ENCODE results near the gene RTRAF. TPM values are rescaled to one million over a fixed set of nuclear protein-coding genes. Genes with fewer than 3 reads are reported as not detected.

Gene RTRAF
- total and polyA plus RNA-seq, 5 donors from 2014 or later, result 134 to 241 (median 224) TPM

DNA sequence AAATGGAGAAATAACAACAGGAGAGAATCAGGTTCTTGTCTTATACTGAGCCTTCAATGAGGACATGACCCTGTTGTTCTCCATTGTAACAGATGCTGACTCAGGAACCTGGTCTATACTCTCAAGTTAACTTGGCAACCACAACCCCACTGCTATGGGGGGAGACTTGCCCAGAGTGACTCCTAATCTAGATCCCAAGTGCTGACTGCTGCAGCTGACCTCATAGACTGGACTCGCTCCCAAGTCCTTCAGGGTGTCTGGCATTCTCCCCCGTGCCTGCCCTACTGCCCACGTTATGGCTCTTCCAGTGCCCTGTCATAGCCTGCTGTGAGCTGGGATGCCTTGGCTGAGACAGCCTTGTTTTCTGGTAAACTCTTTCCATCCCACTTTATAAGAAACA is 42.4 kb downstream of the RTRAF start:
- Mint-ChIP-seq H3K4me3 (no peak overlapping the region), H3K27me3 (peaks cover 32% of the 10 kb centered on the region), H3K9me3 (peaks cover 0 to 5% (median 2%) of the 10 kb centered on the region in 7 donors)

DNA sequence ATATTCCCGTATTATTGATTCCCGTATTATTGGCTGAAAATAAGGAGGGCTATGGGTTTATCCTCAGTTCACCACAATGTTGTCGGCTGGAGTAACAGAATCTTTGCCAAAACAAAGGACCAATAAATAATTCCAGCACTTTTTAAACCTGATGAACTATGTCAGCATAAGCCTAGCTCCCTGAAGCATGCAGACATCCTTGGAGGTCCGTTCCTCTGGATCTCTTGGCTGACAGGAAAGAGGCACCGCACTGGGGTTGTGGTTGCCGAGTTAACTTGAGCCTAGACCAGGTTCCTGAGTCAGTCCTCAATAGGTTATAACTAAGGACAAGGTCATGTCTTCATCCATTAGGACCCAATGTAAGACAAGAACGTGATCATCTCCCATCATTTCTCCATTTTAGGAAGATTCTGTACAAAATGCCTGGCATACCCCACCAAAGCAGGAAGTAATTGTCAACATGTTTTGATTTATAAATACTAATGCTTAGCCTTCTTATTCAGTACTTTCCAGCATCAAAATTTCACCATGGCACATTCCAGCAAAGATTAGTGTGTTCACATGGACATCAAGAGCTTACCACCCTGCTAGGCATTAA is 43.0 kb downstream of the RTRAF start:
- H3K4me1 Mint-ChIP-seq, result no peaks in the 10 kb centered on the region
- Histone ChIP-seq H3K9me3 (ENCODE audit: control insufficient read depth in 2 of 2, low read length in 2 of 2) (peaks cover 0 to 3% of the 10 kb centered on the region in 2 experiments), H3K4me3 (ENCODE audit: low read depth, low read length) (no peak overlapping the region), H3K4me1 (ENCODE audit: control insufficient read depth, insufficient read depth, low read length, poor library complexity, severe bottlenecking) (no peaks in the 10 kb centered on the region), H3K27me3 (ENCODE audit: control insufficient read depth, insufficient read depth, low read length) (peaks cover 5% of the 10 kb centered on the region), H3K27ac (ENCODE audit: insufficient read depth, low read length, poor library complexity, severe bottlenecking) (no peak overlapping the region), H3K36me3 (ENCODE audit: control insufficient read depth, insufficient read depth, low read length) (no peaks in the 10 kb centered on the region)
- no peaks in the 10 kb centered on the region for H3K36me3 Mint-ChIP-seq
- no peak overlapping the region for H3K27ac Mint-ChIP-seq
- H3K27me3 Mint-ChIP-seq, result peaks cover 29% of the 10 kb centered on the region
- H3K4me3 Mint-ChIP-seq, result no peak overlapping the region
- DNase-seq (no peak), ATAC-seq (ENCODE audit: low read depth in 2 of 2) (no peak)
- H3K9me3 Mint-ChIP-seq, result peaks cover 0 to 6% (median 2%) of the 10 kb centered on the region in 7 donors

More for the DNA sequence above, 42.4 kb downstream of the RTRAF start:
- Histone ChIP-seq H3K9me3 (ENCODE audit: control insufficient read depth in 2 of 2, low read length in 2 of 2) (peaks cover 0 to 3% of the 10 kb centered on the region in 2 experiments), H3K36me3 (ENCODE audit: control insufficient read depth, insufficient read depth, low read length) (no peaks in the 10 kb centered on the region), H3K4me3 (ENCODE audit: low read depth, low read length) (no peak overlapping the region), H3K27me3 (ENCODE audit: control insufficient read depth, insufficient read depth, low read length) (peaks cover 5% of the 10 kb centered on the region), H3K4me1 (ENCODE audit: control insufficient read depth, insufficient read depth, low read length, poor library complexity, severe bottlenecking) (no peaks in the 10 kb centered on the region), H3K27ac (ENCODE audit: insufficient read depth, low read length, poor library complexity, severe bottlenecking) (no peak overlapping the region)
- no peaks in the 10 kb centered on the region for H3K36me3 Mint-ChIP-seq
- ATAC-seq (ENCODE audit: low read depth in 2 of 2), result no peak
- H3K27ac Mint-ChIP-seq, result peak overlapping the region in 1 of 3 donors; percentile 34
- no peak for DNase-seq
- no peaks in the 10 kb centered on the region for H3K4me1 Mint-ChIP-seq

DNA sequence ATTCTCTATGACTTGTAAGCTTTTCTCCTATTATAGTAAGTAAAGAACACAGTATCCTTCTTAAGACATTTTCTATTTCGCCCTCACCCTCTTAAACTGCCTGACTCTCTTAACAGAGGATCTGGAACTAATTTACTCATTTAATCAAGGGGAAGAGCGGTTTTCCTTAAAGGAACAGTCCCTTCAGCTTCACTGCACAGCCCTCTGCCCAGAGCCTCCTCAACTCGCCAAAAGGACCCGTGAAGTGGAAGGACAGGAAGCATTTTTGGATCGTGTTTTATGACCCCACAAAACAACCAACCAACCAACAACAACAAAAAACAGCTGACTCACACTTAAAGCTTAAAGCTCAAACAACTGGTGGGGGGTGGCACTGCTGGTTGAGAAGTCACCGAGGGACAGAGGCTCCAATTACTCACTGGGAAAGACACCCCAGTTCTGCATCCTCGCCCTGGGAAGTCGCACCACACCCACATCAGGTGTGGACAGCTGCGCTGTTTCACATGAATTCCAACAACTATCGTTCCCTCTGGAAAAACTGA is 43.8 kb downstream of the RTRAF start:
- H3K4me3 ChIP-seq (ENCODE audit: low read depth, low read length), result no peak overlapping the region
- no peak overlapping the region for H3K27ac Mint-ChIP-seq
- peaks cover 0 to 6% (median 2%) of the 10 kb centered on the region in 7 donors for H3K9me3 Mint-ChIP-seq
- no peaks in the 10 kb centered on the region for H3K36me3 Mint-ChIP-seq
- ATAC-seq (ENCODE audit: low read depth in 2 of 2) (no peak), DNase-seq (no peak)
- peaks cover 9% of the 10 kb centered on the region for H3K27me3 ChIP-seq (ENCODE audit: control insufficient read depth, insufficient read depth, low read length)
- H3K27me3 Mint-ChIP-seq, result peaks cover 33% of the 10 kb centered on the region
- no peaks in the 10 kb centered on the region for H3K36me3 ChIP-seq (ENCODE audit: control insufficient read depth, insufficient read depth, low read length)
- no peaks in the 10 kb centered on the region for H3K4me1 ChIP-seq (ENCODE audit: control insufficient read depth, insufficient read depth, low read length, poor library complexity, severe bottlenecking)
- H3K4me1 Mint-ChIP-seq, result no peaks in the 10 kb centered on the region
- peaks cover 0 to 3% of the 10 kb centered on the region in 2 experiments for H3K9me3 ChIP-seq (ENCODE audit: control insufficient read depth in 2 of 2, low read length in 2 of 2)
- H3K4me3 Mint-ChIP-seq, result no peak overlapping the region
- H3K27ac ChIP-seq (ENCODE audit: insufficient read depth, low read length, poor library complexity, severe bottlenecking), result no peak overlapping the region

DNA sequence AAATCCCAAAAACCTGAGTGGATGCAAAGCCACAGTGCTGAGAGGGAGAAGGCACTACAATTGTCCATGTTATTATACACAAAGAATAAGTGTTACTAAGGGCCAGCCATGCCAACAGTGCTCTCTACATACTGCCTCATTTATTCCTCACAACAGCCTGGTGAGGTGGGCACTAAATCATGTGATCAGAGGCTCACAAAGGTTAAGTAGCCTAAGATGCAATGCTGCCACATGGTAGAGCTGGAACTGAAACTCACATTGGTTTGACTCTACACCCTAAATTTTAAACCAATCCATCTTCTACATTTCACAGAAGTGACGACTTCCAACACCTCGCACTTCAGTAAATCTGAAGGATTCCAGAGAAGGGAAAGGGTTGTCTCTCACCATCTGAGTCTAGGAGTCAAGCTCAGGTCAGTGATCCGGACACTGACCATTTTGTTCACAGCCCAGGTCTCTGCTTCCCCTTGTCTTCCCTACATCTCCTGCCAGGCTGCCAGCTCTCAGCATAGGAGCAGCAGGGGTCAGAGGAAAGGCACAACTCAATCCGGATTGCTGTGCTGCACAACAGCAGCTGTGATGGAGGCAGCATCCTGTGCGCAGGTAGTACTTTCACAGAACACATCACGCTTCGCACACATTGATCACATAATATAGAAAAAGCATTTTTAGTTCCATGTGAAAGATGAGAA is 49.9 kb downstream of the RTRAF start:
- Mint-ChIP-seq H3K9me3 (peaks cover 0 to 6% (median 1%) of the 10 kb centered on the region in 7 donors), H3K36me3 (no peaks in the 10 kb centered on the region), H3K4me3 (no peak overlapping the region), H3K4me1 (no peaks in the 10 kb centered on the region), H3K27ac (no peak overlapping the region), H3K27me3 (peaks cover 28% of the 10 kb centered on the region)
- Histone ChIP-seq H3K4me3 (ENCODE audit: low read depth, low read length) (no peak overlapping the region), H3K27ac (ENCODE audit: insufficient read depth, low read length, poor library complexity, severe bottlenecking) (no peak overlapping the region), H3K9me3 (ENCODE audit: control insufficient read depth in 2 of 2, low read length in 2 of 2) (peaks cover 0 to 3% of the 10 kb centered on the region in 2 experiments), H3K27me3 (ENCODE audit: control insufficient read depth, insufficient read depth, low read length) (peaks cover 8% of the 10 kb centered on the region), H3K4me1 (ENCODE audit: control insufficient read depth, insufficient read depth, low read length, poor library complexity, severe bottlenecking) (no peaks in the 10 kb centered on the region), H3K36me3 (ENCODE audit: control insufficient read depth, insufficient read depth, low read length) (no peaks in the 10 kb centered on the region)
- ATAC-seq (ENCODE audit: low read depth in 2 of 2), result no peak
- no peak for DNase-seq

DNA sequence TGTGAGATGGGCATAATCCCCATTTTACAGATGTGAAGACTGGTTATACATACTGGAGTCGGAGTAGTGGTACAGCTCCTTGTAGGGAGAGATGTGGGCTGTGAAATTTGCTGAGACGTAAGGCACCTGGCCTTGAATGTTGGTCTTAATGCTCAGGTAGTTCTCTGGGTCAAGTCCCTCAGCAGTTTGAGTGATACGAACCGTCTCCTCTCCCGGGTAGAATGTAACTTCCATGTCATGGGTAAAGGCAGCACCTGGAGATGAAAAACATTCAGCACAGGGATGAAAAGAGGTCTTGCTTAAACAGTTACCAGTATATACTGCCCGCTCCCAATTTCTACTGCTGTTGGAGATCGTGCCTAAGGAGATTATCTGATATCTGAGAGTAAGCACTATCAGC is 51.3 kb downstream of the RTRAF start:
- Mint-ChIP-seq H3K4me3 (no peak overlapping the region), H3K36me3 (no peaks in the 10 kb centered on the region), H3K27ac (no peak overlapping the region), H3K4me1 (no peaks in the 10 kb centered on the region), H3K9me3 (peaks cover 0 to 6% (median 1%) of the 10 kb centered on the region in 7 donors), H3K27me3 (peaks cover 24% of the 10 kb centered on the region)
- no peaks in the 10 kb centered on the region for H3K36me3 ChIP-seq (ENCODE audit: control insufficient read depth, insufficient read depth, low read length)
- peaks cover 8% of the 10 kb centered on the region for H3K27me3 ChIP-seq (ENCODE audit: control insufficient read depth, insufficient read depth, low read length)
- H3K4me1 ChIP-seq (ENCODE audit: control insufficient read depth, insufficient read depth, low read length, poor library complexity, severe bottlenecking), result no peaks in the 10 kb centered on the region
- no peak overlapping the region for H3K4me3 ChIP-seq (ENCODE audit: low read depth, low read length)
- ATAC-seq (ENCODE audit: low read depth in 2 of 2) (no peak), DNase-seq (no peak)
- no peak overlapping the region for H3K27ac ChIP-seq (ENCODE audit: insufficient read depth, low read length, poor library complexity, severe bottlenecking)
- H3K9me3 ChIP-seq (ENCODE audit: control insufficient read depth in 2 of 2, low read length in 2 of 2), result peaks cover 0 to 3% of the 10 kb centered on the region in 2 experiments

DNA sequence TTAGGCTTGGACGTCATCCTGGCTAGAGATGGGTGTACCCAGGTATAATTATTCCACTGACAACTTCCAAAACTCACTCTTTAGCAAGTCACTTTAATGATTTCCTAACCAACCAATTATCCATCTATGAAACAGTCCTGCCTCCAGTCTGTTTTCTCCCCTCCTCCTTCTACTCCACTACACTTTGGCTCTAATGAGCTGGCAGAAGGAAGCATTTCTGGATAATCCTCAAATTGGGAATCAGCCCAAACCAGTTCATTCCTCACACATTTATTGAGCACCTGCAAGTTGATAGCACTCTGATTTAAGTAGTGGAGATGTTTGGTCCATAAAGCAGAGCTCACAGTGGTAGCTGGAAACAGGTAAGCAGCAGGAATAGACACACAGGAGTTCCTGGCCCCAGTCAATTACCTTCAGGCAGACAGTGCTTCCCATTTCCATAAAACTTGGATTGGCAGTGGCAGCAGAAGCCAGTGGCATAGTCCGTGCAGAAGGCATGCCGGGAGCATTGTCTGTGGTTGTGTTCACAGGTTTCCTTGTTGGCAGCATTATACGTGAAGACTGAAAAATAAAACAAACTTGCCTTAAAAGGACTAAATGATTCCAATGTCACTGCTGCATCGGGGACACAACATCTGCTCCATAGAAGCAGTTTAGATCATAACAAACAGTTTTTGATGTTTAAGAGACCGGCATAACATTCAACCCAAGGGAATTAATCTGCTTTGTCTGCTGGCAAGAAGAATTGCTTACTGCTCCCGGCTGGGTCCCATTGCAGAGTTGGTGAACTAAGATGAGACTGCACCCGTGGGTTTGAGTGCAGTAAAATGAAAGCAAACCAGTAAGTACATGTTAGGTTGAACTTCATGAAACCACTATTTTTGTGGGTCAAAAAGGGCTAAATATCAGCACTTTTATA is 53.3 kb downstream of the RTRAF start:
- H3K9me3 ChIP-seq (ENCODE audit: control insufficient read depth in 2 of 2, low read length in 2 of 2), result no peaks in the 10 kb centered on the region
- Mint-ChIP-seq H3K9me3 (peaks cover 0 to 2% (median 0%) of the 10 kb centered on the region in 7 donors), H3K36me3 (no peaks in the 10 kb centered on the region), H3K27me3 (peaks cover 24% of the 10 kb centered on the region), H3K27ac (no peak overlapping the region), H3K4me3 (no peak overlapping the region), H3K4me1 (no peaks in the 10 kb centered on the region)
- H3K27ac ChIP-seq (ENCODE audit: insufficient read depth, low read length, poor library complexity, severe bottlenecking), result no peak overlapping the region
- H3K4me3 ChIP-seq (ENCODE audit: low read depth, low read length), result no peak overlapping the region
- no peaks in the 10 kb centered on the region for H3K36me3 ChIP-seq (ENCODE audit: control insufficient read depth, insufficient read depth, low read length)
- ATAC-seq (ENCODE audit: low read depth in 2 of 2) (no peak), DNase-seq (no peak)
- no peaks in the 10 kb centered on the region for H3K4me1 ChIP-seq (ENCODE audit: control insufficient read depth, insufficient read depth, low read length, poor library complexity, severe bottlenecking)
- H3K27me3 ChIP-seq (ENCODE audit: control insufficient read depth, insufficient read depth, low read length), result peaks cover 5% of the 10 kb centered on the region

DNA sequence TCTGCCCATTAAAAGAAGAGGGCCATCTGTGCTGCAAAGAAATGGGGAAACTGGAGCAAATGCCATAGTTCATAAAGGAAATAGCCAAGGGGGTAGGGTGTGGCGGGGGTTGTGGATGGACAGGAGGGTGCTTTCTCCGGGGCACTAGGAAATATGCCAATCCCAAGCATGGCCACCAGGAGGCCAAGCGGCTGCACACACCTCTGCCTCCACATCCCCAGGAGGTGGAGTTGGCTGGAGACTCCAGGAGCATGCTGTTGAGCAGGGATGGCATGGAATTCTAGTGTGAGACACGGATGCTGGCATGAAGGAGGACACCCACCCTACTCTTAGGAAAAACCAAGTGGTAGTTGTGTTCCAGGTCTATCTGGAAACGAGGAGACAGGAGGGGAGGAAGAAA is 54.3 kb downstream of the RTRAF start:
- H3K4me1 ChIP-seq (ENCODE audit: control insufficient read depth, insufficient read depth, low read length, poor library complexity, severe bottlenecking), result no peaks in the 10 kb centered on the region
- no peaks in the 10 kb centered on the region for H3K36me3 Mint-ChIP-seq
- H3K4me1 Mint-ChIP-seq, result no peaks in the 10 kb centered on the region
- no peaks in the 10 kb centered on the region for H3K9me3 ChIP-seq (ENCODE audit: control insufficient read depth in 2 of 2, low read length in 2 of 2)
- peak in 1 of 3 donors; percentile 39 for DNase-seq
- H3K4me3 ChIP-seq (ENCODE audit: low read depth, low read length), result no peak overlapping the region
- H3K27me3 ChIP-seq (ENCODE audit: control insufficient read depth, insufficient read depth, low read length), result no peaks in the 10 kb centered on the region
- no peak overlapping the region for H3K27ac ChIP-seq (ENCODE audit: insufficient read depth, low read length, poor library complexity, severe bottlenecking)
- no peak overlapping the region for H3K27ac Mint-ChIP-seq
- H3K36me3 ChIP-seq (ENCODE audit: control insufficient read depth, insufficient read depth, low read length), result no peaks in the 10 kb centered on the region
- H3K4me3 Mint-ChIP-seq, result no peak overlapping the region
- peaks cover 0 to 2% (median 0%) of the 10 kb centered on the region in 7 donors for H3K9me3 Mint-ChIP-seq
- peaks cover 16% of the 10 kb centered on the region for H3K27me3 Mint-ChIP-seq
- no peak for ATAC-seq (ENCODE audit: low read depth in 2 of 2)
